ENCODE results near the gene USP12.
"Not testable (repeated sequence)": the region's sequence is repeated elsewhere in the genome, so short reads cannot be mapped to it uniquely, and the experiment has no call there.

The USP12 gene

GRCh38 chr13:27147530-27148170, 24.0 kb downstream of the USP12 start:
- DNase-seq: no peak

DNA sequence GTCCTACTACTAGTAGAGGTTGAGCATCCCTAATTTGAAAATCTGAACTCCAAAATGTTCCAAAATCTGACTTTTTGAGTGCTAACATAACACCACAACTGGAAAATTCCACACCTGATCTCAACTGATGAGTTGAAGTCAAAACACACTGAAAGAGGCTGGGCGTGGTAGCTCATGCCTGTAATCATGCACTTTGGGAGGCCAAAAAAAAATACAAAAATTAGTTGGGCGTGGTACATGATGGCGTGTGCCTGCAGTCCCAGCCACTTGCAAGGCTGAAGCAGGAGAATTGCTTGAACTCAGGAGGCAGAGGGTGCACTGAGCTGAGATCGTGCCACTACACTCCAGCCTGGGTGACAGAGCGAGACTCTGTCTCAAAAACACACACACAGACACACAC, 29.9 kb downstream of the USP12 start:
- DNase-seq: no peak

DNA sequence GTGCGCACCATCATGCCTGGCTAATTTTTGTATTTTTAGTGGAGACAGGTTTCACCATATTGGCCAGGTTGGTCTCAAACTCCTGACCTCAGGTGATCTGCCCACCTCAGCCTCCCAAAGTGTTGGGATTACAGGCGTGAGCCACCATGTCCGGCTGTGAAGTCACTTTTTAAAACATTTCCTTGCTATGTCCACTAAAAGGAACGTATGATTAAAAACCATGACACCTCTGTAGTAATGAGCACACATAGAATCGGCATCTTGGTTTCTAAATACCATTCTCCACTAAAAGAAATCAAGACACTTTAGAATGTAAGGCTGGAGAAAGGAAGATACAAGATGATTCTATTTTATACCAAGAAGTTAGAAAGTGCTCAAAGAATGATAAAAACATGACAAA, 30.5 kb downstream of the USP12 start:
- DNase-seq: not testable (repeated sequence)

DNA sequence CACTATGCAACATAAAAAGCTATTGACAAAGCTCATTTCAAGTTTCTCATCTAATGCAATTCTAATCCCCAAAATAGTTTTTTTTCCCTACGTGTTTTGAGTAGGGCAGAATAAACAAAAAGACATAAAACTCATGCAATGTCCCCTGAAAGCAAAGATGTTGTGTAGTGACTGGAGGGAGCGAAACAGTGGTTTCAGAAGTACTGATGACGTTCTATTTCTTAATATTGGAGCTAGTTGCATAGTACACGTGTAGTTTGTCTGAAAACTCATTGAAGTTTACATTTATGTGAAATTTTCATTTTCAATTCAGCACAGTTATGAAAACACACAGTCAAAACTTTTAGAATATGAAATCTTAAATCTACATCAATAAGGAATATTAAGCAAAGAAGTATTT, 31.6 kb downstream of the USP12 start:
- DNase-seq: no peak

GRCh38 chr13:27139565-27139964, 32.0 kb downstream of the USP12 start:
- no peak for DNase-seq

GRCh38 chr13:27138457-27139093, 33.0 kb downstream of the USP12 start:
- no peak for DNase-seq

GRCh38 chr13:27137759-27138158, 33.9 kb downstream of the USP12 start:
- no peak for DNase-seq

- DNase-seq: no peak
These were observed 36.6 kb downstream of the USP12 start for GRCh38 chr13:27135023-27135422.

- DNase-seq: no peak
These were observed 37.7 kb downstream of the USP12 start for GRCh38 chr13:27133889-27134288.

DNA sequence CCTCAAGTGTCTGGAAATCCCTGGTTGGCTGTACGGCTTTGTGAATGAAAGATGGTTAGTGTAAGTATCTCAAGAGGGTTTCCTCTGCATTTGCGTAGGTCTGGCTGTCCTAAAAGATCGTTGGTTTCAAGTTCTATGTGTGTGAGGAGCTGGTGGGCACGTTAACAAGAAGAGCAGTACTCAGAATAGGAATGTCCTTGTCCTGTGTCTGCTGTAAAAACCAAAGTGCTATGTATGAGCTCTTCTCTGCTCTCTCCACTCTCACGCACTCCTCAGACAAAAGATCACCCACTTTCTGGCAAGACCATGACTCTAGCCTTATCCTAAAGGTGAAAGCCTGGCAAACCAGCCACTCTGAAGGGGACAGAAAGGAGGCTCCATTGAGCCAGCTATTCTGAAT, 39.1 kb downstream of the USP12 start:
- no peak for DNase-seq

DNA sequence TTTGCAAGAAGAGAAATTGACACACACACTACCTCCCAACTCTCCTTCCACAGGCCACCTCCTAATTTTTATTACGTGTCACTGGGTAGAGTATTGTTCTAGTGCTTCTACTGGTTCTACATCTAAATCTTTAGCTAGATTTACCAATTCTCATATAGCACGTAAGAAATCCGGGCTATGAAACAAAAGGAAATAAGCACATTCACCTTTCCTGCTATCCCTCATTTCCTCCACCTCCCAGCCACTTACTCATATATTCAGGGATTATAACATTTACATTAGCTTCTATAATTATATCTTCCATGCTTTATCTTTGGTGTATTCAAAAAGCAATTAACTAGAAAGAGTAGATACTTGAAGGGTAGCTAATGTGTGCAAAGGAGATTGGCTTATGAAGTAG, 39.7 kb downstream of the USP12 start:
- no peak for DNase-seq

- peak; percentile 74 for DNase-seq
These were observed 40.5 kb downstream of the USP12 start for GRCh38 chr13:27130979-27131623.

- DNase-seq: no peak
These were observed 41.2 kb downstream of the USP12 start for GRCh38 chr13:27130223-27130978.

DNA sequence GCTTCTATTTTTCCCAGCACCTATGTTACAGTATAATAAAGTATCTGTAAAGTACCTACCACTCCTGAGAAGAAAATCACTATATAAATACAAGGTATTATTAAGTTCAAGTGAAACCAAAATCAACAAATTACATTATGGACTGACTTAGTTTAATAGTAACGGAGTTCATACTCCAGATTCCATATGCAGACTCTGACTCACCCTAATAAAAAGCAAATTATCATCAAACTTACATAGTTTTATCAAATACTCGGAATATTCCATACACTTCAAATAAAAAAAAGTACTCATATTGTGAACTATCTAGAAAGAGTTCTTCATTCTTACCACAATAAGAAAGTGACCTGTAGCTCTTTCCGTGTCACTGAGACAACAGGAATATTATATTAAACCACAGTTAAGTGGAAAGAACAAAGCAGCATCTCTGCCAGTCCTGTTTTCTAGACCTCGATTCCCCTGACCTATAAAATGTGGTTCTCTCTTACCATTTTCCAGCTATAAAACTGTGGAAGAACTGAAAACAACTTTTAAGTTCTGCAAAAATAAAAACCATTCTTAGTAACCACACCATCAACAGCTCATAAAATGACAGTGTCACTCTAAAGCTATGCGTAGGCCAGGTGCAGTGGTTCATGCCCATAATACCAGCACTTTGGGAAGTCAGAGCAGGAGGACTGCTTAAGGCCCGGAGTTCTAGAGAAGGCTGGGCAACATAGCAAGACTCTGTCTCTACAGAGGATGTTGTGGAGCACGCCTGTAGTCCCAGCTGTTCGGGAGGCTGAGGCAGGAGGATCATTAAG, 42.6 kb downstream of the USP12 start:
- no peak for DNase-seq

DNA sequence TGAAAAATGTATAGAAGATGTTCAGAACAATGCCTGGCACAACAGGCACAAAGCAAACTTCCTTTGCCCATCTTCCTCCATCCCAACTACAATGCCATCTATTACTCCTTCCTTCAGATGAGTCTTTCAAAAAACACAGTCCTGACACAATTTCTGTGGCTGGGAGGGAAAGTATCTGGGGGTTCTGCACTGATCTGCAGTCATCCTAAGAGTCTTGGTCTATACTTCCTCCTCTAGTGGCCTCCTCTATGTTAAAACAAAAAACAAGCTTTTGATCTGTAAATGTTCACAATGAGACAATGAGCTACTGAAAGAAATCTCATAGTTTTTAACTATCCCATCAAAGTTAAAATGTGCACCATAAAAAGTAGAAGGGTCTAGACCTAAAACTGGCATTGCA, 44.8 kb downstream of the USP12 start:
- no peak for DNase-seq

- DNase-seq: no peak
These were observed 46.0 kb downstream of the USP12 start for GRCh38 chr13:27125357-27126282.

- DNase-seq: no peak
These were observed 47.0 kb downstream of the USP12 start for GRCh38 chr13:27124571-27124970.

GRCh38 chr13:27123445-27123844, 48.2 kb downstream of the USP12 start:
- DNase-seq: not testable (repeated sequence)

- no peak for DNase-seq
These were observed 49.6 kb downstream of the USP12 start for GRCh38 chr13:27122036-27122435.

DNA sequence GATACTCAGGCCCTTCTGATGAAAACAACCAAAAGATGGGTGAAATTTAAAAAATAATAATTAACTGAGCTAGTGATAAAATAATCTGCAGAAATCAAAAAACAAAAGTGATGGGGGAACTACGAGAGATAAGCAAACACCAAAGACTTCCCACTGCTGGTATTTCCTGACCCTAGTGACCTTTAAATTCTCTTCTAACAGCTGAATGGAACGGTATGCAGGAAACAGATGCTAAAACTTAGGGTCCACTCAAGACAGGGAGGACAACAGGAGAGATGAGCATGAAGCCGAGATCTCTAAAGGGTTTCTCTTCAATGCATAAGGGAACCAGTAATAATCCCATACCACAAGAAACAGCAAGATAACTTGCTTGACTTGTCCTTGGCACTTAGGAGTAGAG, 50.8 kb downstream of the USP12 start:
- DNase-seq: no peak

- DNase-seq: no peak
These were observed 51.6 kb downstream of the USP12 start for GRCh38 chr13:27120011-27120410.

Data from CD4-positive, alpha-beta T cell treated with Interleukin-6 for 4 hours (primary cell).